Right lobe of liver (tissue), 6 donors: ENCODE data around the gene DCDC2C. TPM values are rescaled to one million over a fixed set of nuclear protein-coding genes. Genes with fewer than 3 reads are reported as not detected.

Experiments
- ATAC-seq, 4 donors: fragments of 200-7000 bp; cut with Tn5 transposase; one replicate each; pipeline ENCODE4 v1.9.1; 2020; ENCODE audit warnings: mild to moderate bottlenecking in 4 of 4, moderate library complexity in 4 of 4
- DNase-seq, 3 donors: peaks; one replicate each; pipeline ENCODE4 v3.0.0-alpha.2; 2020
- H3K27ac ChIP-seq, 3 donors: fragments of 200-600 bp; one replicate each; pipeline ENCODE4 v1.8.0; 2022
- H3K27me3 ChIP-seq, 2 donors: fragments of 200-600 bp; one replicate each; pipeline ENCODE4 v1.8.0; 2022
- H3K36me3 ChIP-seq, 4 donors: fragments of 200-600 bp; sonication (generic) in 1 of 4; one replicate each; pipeline versions ENCODE4 v1.5.1 to v1.8.0; 2017 to 2022; ENCODE audit warnings: control low read depth in 1 of 4
- H3K4me1 ChIP-seq, 4 donors: fragments of 200-600 bp; sonication (generic) in 1 of 4; one replicate each; pipeline versions ENCODE4 v1.5.1 to v1.8.0; 2017 to 2022; ENCODE audit warnings: control low read depth in 1 of 4
- H3K4me3 ChIP-seq, 3 donors: fragments of 200-600 bp; one replicate each; pipeline ENCODE4 v1.8.0; 2022
- H3K9me3 ChIP-seq, 4 donors: fragments of 200-600 bp; sonication (generic) in 1 of 4; one replicate each; pipeline versions ENCODE4 v1.5.1 to v1.8.0; 2017 to 2022; ENCODE audit warnings: control low read depth in 1 of 4
- CTCF ChIP-seq, 4 donors: fragments of 200-600 bp in 3 of 4; fragments of 450-650 bp in 1 of 4; IDR thresholded peaks; one replicate each; pipeline versions ENCODE4 v1.5.1 to v1.8.0; 2016 to 2022; ENCODE audit warnings: antibody characterized with exemption in 4 of 4, mild to moderate bottlenecking in 2 of 4
- POLR2A ChIP-seq: fragments of 450-650 bp; IDR thresholded peaks from one replicate; pipeline ENCODE4 v1.6.1; 2017; ENCODE audit warnings: antibody characterized with exemption, mild to moderate bottlenecking
- WGBS: methylation state at CpG from one replicate; pipeline ENCODE4 v1.1.6; 2018; ENCODE audit warnings: low coverage, low lambda C conversion rate; ENCODE audit not compliant: insufficient coverage; ENCODE audit errors: missing lambda C conversion rate; 5-methylcytosine and 5-hydroxymethylcytosine counted together
- intact Hi-C, 2 donors: fragments of 100-400 bp; cut with DNase I; formaldehyde crosslinking; loops; one replicate each; pipeline versions ENCODE4 v1.11.2 to v1.14.1; 2022
- total RNA-seq, 6 experiments: library from RNA; depleted of rRNA in 2 of 6; stranded (reverse); fragments of >200 nt in 2 of 6; fragmentation: NEBNext Ultra II Directional in 3 of 6; extraction: Animal tissue kit (Norgen Biotek cat#: 25700) in 3 of 6; gene quantifications; one replicate each; pipeline versions ENCODE4 v1.1.0 to v1.2.4, GENCODE V29; 2016 to 2023
- donor health status: DM: no; HTN: yes; CAD: no.
- donor health status: DM: no; HTN: no; CAD: no.
- donor health status: DM: no; HTN: no; CAD: no.
- donor health status: DM: no; HTN: yes; CAD: no.
- donor health status: DM: no; HTN: yes; CAD: no.

Gene DCDC2C
- total RNA-seq, 6 experiments from 2014 or later = not detected

GRCh38 chr2:3785890-3786273 lies 82.5 kb downstream of the DCDC2C start:
- Histone ChIP-seq H3K27me3 (no peaks in the 10 kb centered on the region), H3K4me3 (no peak overlapping the region), H3K4me1 (no peaks in the 10 kb centered on the region), H3K27ac (no peak overlapping the region), H3K36me3 (no peaks in the 10 kb centered on the region), H3K9me3 (no peaks in the 10 kb centered on the region)
- no CpG with 5 or more reads among the region's 10 CpGs for WGBS
- no peak for TF ChIP-seq POLR2A
- no peak for TF ChIP-seq CTCF (IDR thresholded peaks at IDR 0.05)
- ATAC-seq (no peak), DNase-seq (no peak)
- intact Hi-C loops = no loop called here

- ATAC-seq (no peak), DNase-seq (no peak)
- H3K27me3 ChIP-seq = no peaks in the 10 kb centered on the region
- no peaks in the 10 kb centered on the region for H3K9me3 ChIP-seq
- intact Hi-C loops = no loop called here
- no peak overlapping the region for H3K27ac ChIP-seq
- no peaks in the 10 kb centered on the region for H3K4me1 ChIP-seq
- TF ChIP-seq POLR2A = no peak
- no peak for TF ChIP-seq CTCF (IDR thresholded peaks at IDR 0.05)
- H3K4me3 ChIP-seq = no peak overlapping the region
- no peaks in the 10 kb centered on the region for H3K36me3 ChIP-seq
Measured at GRCh38 chr2:3787768-3788167, 84.4 kb downstream of the DCDC2C start.

- ATAC-seq (no peak), DNase-seq (no peak)
- 25% methylated on average over 1 of the region's 1 CpG for WGBS
- H3K4me3 ChIP-seq = no peak overlapping the region
- H3K9me3 ChIP-seq = no peaks in the 10 kb centered on the region
- H3K36me3 ChIP-seq = no peaks in the 10 kb centered on the region
- no peak for TF ChIP-seq POLR2A
- TF ChIP-seq CTCF (IDR thresholded peaks at IDR 0.05) = no peak
- H3K4me1 ChIP-seq = no peaks in the 10 kb centered on the region
- H3K27ac ChIP-seq = no peak overlapping the region
- intact Hi-C loops = no loop called here
- no peaks in the 10 kb centered on the region for H3K27me3 ChIP-seq
Measured at GRCh38 chr2:3789256-3789655, 85.9 kb downstream of the DCDC2C start.

GRCh38 chr2:3793249-3793648 lies 89.9 kb downstream of the DCDC2C start:
- ATAC-seq (no peak), DNase-seq (no peak)
- intact Hi-C loops = no loop called here
- 68% methylated on average over 4 of the region's 5 CpGs for WGBS
- no peak overlapping the region for H3K27ac ChIP-seq
- H3K27me3 ChIP-seq = no peaks in the 10 kb centered on the region
- no peak for TF ChIP-seq POLR2A
- no peak for TF ChIP-seq CTCF (IDR thresholded peaks at IDR 0.05)
- no peak overlapping the region for H3K4me3 ChIP-seq
- H3K36me3 ChIP-seq = no peaks in the 10 kb centered on the region
- H3K9me3 ChIP-seq = no peaks in the 10 kb centered on the region
- no peaks in the 10 kb centered on the region for H3K4me1 ChIP-seq

- Histone ChIP-seq H3K27me3 (no peaks in the 10 kb centered on the region), H3K4me1 (no peaks in the 10 kb centered on the region), H3K9me3 (no peaks in the 10 kb centered on the region), H3K4me3 (no peak overlapping the region), H3K36me3 (no peaks in the 10 kb centered on the region), H3K27ac (no peak overlapping the region)
- no peak for DNase-seq
- no peak for TF ChIP-seq CTCF (IDR thresholded peaks at IDR 0.05)
- TF ChIP-seq POLR2A = no peak
- ATAC-seq = no peak
- intact Hi-C loops = no loop called here
- WGBS = 23% methylated on average over 4 of the region's 4 CpGs
Measured at GRCh38 chr2:3801506-3801905, 98.1 kb downstream of the DCDC2C start.
